H1 (cell line): Measurements from ENCODE around the gene TP53BP2. TPM values are rescaled to one million over a fixed set of nuclear protein-coding genes. Genes with fewer than 3 reads are reported as not detected.

Experiments
- polyA plus RNA-seq, 7 experiments: library from polyadenylated mRNA; depleted of rRNA in 3 of 7; stranded (reverse) in 5 of 7; unstranded in 2 of 7; fragments of >200 nt in 5 of 7; fragments of 200-250 nt in 2 of 7; gene quantifications; 1 replicate in 5 of 7; 2 replicates in 1 of 7; 4 replicates in 1 of 7; pipeline versions ENCODE4 v1.2.1 to v1.2.3, GENCODE V29; 2011 to 2013; ENCODE audit warnings: missing spikeins in 2 of 7, mixed read lengths in 2 of 7
- total RNA-seq: library from RNA; stranded (reverse); fragmentation: NEBNext Ultra II Directional; extraction: Animal tissue kit (Norgen Biotek cat#: 25700); gene quantifications from 2 replicates; pipeline ENCODE4 v1.2.1, GENCODE V29; 2021
- TF ChIP-seq, protein P1 (sequence below): IDR thresholded peaks from 2 replicates; pipeline ENCODE4 v1.6.1; 2012; ENCODE audit warnings: low read length, inconsistent platforms

The TP53BP2 gene
- total and polyA plus RNA-seq, 2 of the 8 experiments (the other 6 are each of a cell fraction or from before 2014, with no cell fraction given), result 18.0 to 38.7 TPM

DNA sequence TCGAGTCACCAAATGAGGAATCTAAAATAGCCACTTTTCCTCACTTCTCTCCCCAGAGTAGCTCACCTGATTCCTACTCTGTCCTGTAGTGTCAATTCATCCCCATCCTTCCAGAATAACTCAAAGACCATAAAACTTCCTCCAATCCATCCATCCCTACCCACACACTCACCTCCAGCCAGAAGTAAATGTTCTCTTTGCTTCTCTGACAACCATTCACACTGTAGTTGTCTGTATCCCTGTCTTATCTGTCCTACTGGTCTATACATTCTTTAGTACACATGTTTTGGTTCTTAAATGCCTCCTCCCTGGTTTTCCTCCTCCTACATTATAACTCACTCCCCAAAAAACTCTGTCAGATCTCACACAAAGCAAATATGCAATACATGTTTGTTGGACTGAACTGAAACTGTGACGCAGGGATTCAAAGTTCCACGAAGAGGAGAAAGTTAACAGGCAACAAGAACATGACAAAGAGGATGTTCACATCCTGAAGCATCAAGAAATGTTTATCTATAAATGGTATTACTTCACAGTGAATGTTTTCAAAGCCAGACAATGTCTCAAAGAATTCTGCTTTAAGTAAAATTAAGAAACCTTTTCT, 11.0 kb downstream of the TP53BP2 start (continued):
- TF ChIP-seq, protein P1, sequence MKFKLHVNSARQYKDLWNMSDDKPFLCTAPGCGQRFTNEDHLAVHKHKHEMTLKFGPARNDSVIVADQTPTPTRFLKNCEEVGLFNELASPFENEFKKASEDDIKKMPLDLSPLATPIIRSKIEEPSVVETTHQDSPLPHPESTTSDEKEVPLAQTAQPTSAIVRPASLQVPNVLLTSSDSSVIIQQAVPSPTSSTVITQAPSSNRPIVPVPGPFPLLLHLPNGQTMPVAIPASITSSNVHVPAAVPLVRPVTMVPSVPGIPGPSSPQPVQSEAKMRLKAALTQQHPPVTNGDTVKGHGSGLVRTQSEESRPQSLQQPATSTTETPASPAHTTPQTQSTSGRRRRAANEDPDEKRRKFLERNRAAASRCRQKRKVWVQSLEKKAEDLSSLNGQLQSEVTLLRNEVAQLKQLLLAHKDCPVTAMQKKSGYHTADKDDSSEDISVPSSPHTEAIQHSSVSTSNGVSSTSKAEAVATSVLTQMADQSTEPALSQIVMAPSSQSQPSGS, result no peak
